Jurkat, Clone E6-1 (cell line): ENCODE data around the gene CLNK.
"Not testable (repeated sequence)": the region's sequence is repeated elsewhere in the genome, so short reads cannot be mapped to it uniquely, and the experiment has no call there.

Experiments used
- DNase-seq: peaks from one replicate; pipeline ENCODE4 v3.0.0-alpha.2; 2011; ENCODE audit warnings: low read depth, low spot score
- H3K4me3 ChIP-seq: 2 replicates; pipeline ENCODE4 v1.5.1; 2011; ENCODE audit warnings: mild to moderate bottlenecking, low read length, control low read depth, moderate library complexity

The CLNK gene

GRCh38 chr4:10590896-10591295 is 93.7 kb downstream of the CLNK start:
- no peak overlapping the region for H3K4me3 ChIP-seq
- DNase-seq: no peak

DNA sequence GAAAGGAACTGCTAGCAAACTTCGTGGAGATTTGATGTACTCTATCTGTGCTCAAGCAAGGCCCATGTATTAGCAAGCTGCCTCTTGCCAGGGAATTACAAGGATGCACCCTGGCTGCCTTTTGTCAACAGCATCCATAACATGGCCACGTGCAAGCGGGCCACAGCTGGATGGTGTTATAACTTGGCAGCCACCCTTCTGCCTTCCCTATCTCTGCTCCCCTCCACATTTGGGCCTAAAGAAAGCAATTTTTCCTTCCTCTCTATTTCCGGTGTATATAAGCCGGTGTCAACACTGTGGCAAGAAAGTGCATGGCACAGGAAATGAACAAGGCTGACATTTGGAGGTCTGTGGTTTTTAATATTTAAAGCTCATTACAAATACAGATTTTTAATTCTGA is 94.8 kb downstream of the CLNK start:
- no peak overlapping the region for H3K4me3 ChIP-seq
- DNase-seq: peak; percentile 75

GRCh38 chr4:10589321-10589720 is 95.2 kb downstream of the CLNK start:
- DNase-seq: no peak
- H3K4me3 ChIP-seq: no peak overlapping the region

GRCh38 chr4:10587697-10588096 is 96.9 kb downstream of the CLNK start:
- no peak overlapping the region for H3K4me3 ChIP-seq
- peak; percentile 93 for DNase-seq

DNA sequence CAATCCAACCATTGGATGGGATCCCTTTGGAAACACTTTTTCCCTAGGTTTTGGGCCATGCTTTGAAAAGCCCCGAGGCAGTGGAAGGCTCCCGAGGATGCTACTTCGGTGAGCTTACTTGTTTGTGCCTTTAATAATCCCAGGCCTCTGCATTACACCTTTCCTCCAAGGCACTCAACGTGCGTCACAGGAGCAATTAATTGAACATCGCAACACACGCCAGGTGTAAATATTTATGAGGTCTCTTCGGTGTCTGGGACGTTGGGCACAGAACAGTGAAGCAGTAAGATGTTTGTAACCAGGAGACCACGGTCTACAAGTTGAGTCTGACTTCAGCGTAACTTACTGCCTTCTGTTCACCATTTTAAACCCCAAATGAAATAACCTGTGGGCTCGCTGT is 97.3 kb downstream of the CLNK start:
- H3K4me3 ChIP-seq: no peak overlapping the region
- DNase-seq: no peak

GRCh38 chr4:10584042-10584441 is 100.5 kb downstream of the CLNK start:
- no peak for DNase-seq
- no peak overlapping the region for H3K4me3 ChIP-seq

DNA sequence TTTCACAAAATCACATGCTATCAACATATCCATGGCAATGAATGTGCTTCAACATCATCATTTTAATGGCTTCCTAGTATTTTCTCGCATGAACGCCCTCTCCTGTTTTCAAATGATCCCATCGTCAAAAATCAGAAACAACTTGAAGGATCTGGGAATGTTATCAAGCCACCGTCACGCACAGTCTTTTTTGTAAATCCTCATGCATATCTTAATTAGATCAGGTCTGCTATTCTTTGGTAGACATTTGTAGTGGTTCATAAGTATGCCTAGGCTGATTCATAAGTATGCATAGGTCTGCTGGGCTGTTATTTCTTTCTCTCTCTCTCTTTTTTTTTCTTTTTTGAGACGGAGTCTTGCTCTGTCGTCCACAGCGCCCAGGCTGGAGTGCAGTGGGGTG is 101.6 kb downstream of the CLNK start:
- H3K4me3 ChIP-seq: no peak overlapping the region

DNA sequence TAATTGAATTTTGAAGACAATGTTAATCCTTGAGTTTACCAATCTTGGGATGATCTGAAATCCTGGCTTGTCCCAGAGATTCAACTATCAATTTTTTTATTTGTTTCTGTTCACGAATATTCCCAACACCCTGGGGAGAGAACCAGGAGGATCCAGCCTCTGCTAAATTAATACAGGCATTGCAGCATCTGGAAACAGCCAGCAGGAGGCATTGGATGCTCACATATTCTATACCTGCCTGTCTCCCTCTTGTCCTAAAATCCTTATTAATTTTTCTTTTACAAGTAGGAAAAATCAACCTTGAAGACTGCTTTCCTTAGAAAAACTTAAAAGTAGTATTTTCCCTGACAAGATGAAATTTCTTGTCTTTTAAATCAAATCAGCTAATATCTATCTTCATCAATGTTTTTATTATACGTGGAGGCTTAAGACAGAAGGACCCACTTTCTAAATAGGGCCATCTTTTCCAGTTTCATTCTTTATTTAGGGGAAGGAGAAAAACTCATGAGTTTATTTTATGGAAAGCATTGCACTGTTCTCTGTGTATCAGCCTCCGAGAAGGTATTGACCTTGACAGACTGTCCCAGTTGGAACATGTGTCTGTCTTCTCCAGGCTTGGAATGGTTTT is 102.4 kb downstream of the CLNK start:
- H3K4me3 ChIP-seq: no peak overlapping the region
- no peak for DNase-seq

More for the DNA sequence above, 101.6 kb downstream of the CLNK start:
- no peak for DNase-seq

DNA sequence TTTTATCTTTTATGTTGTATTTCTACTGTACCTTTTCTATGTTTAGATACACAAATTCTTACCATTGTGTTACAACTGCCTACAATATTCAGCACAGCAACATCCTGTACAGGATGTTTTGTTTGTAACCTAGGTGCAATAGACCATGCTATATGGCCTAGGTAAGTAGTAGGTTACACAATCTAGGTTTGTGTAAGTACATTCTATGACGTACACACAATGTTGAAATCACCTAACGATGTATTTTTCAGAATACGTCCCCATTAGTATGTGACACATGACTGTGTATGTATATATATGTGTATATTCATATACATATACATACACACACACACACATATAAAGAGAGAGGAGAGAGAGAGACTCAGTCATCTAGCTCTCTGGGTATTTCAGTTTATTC is 103.5 kb downstream of the CLNK start:
- DNase-seq: no peak
- no peak overlapping the region for H3K4me3 ChIP-seq

GRCh38 chr4:10579648-10580047 is 104.9 kb downstream of the CLNK start:
- DNase-seq: no peak
- no peak overlapping the region for H3K4me3 ChIP-seq

- DNase-seq: no peak
- no peak overlapping the region for H3K4me3 ChIP-seq
These were observed 106.8 kb downstream of the CLNK start for GRCh38 chr4:10577508-10578426.

DNA sequence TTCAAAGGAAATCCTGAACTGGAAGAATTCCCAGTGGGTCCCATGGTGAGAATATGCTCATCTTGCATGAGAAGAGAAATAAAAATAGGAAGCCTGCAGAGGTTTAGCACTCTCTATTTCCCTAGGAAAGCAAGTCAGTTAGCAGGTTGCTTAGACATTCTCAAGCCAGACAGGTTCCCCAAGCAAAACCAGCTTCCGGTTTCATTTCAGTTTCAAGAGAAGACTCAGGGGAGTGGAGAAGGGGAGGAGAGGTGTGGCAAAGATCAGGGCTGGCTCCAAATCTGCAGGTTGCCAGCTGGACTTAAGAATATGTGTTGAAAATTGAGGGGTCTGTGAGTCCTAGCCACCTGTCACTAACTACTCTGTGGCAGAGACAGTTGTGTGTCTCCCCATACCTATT is 107.5 kb downstream of the CLNK start:
- H3K4me3 ChIP-seq: no peak overlapping the region
- no peak for DNase-seq

GRCh38 chr4:10576236-10576635 is 108.3 kb downstream of the CLNK start:
- no peak for DNase-seq
- no peak overlapping the region for H3K4me3 ChIP-seq

DNA sequence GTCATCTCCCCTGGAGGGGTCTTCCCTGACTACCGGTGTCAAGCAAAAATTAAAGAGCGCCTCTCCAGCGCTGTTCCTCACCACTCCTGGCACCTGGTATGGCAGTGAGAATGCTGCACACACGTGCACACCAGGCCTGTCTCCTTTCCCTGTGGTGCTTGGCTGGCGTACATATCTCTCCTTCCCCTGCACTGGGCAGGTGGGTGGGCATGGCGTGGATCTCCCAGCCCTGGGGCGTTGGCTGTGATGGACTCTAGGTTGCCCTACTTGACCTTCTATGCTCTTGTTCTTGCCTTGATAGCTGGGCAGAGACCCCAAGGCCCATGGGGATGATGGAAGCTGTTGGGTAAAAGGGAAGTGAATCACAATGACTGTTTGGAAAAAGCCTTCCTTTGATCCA is 109.2 kb downstream of the CLNK start:
- no peak for DNase-seq
- H3K4me3 ChIP-seq: no peak overlapping the region

- DNase-seq, H3K4me3 ChIP-seq: not testable (repeated sequence)
These were observed 110.0 kb downstream of the CLNK start for GRCh38 chr4:10574553-10574952.

GRCh38 chr4:10571909-10572308 is 112.7 kb downstream of the CLNK start:
- no peak for DNase-seq
- no peak overlapping the region for H3K4me3 ChIP-seq

DNA sequence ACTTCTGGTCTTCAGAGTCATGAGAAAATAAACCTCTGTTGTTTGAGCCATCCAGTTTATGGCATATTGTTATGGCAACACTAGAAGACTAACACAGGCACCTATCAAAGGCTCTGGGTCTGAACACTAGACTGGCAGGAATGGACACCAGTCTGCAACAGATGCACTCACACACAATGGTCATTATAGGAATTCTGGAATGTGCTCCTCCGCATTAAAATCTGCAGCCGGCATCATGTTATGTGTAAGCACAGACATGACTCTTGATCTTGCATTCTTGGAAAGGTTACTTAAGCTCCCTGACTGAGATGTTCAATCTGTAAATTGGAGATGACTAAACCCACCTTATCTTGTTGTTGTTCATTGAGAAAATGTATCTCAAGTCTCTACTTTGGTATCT is 115.1 kb downstream of the CLNK start:
- H3K4me3 ChIP-seq: no peak overlapping the region
- DNase-seq: no peak

DNA sequence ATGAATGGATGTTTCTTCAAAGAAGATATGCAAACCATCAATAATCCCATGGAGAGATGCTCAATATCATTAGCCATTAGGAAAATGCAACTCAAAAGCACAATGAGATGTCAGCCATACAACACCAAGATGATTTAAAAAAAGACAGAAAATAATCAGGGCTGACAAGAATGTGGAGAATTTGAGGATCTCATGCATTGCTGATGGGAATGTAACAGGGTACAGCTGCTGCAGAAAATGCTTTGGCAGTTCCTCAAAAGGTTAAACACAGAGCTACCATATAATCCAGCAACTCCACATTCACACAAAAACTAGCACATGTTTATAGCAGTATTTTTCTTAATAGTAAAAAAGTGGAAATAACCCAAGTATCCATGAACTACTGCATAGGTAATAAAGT is 116.8 kb downstream of the CLNK start:
- no peak overlapping the region for H3K4me3 ChIP-seq
- DNase-seq: no peak

GRCh38 chr4:10565166-10565780 is 119.3 kb downstream of the CLNK start:
- no peak for DNase-seq
- H3K4me3 ChIP-seq: no peak overlapping the region

GRCh38 chr4:10554694-10555093 is 129.9 kb downstream of the CLNK start:
- H3K4me3 ChIP-seq: no peak overlapping the region
- peak; percentile 53 for DNase-seq
